DMS53 (cell line): ENCODE data around the gene MS4A1.
"Not testable (repeated sequence)": the region's sequence is repeated elsewhere in the genome, so short reads cannot be mapped to it uniquely, and the experiment has no call there.

Experiments used
- DNase-seq: peaks from one replicate; lab custom pipeline; 2025; lab: John Stamatoyannopoulos, UW

The MS4A1 gene

GRCh38 chr11:60502221-60502775, 46.7 kb downstream of the MS4A1 start:
- DNase-seq = no peak

GRCh38 chr11:60504219-60504905, 48.7 kb downstream of the MS4A1 start:
- no peak for DNase-seq

GRCh38 chr11:60509609-60510008, 54.0 kb downstream of the MS4A1 start:
- DNase-seq = not testable (repeated sequence)

GRCh38 chr11:60510209-60510608, 54.6 kb downstream of the MS4A1 start:
- not testable (repeated sequence) for DNase-seq

- DNase-seq = no peak
These were observed 55.7 kb downstream of the MS4A1 start for GRCh38 chr11:60511393-60511792.

GRCh38 chr11:60512651-60513225, 57.1 kb downstream of the MS4A1 start:
- DNase-seq = no peak

GRCh38 chr11:60513496-60514460, 58.1 kb downstream of the MS4A1 start:
- peak; percentile 6 for DNase-seq

GRCh38 chr11:60515144-60515855, 59.7 kb downstream of the MS4A1 start, which contains the start of gene MS4A13:
Gene MS4A13, plus strand, starts transcription at chr11:60515392. Its CDS starts 2,692 bp downstream, at chr11:60518084.
- no peak for DNase-seq
